Activated T-helper 17 cell treated with anti-CD3 and anti-CD28 coated beads, Interleukin-2, amount 50 U/mL, for 72 hours (primary cell): ENCODE results near the gene GRIK3. TPM values are rescaled to one million over a fixed set of nuclear protein-coding genes. Genes with fewer than 3 reads are reported as not detected.
"Not testable (repeated sequence)": the region's sequence is repeated elsewhere in the genome, so short reads cannot be mapped to it uniquely, and the experiment has no call there.

Experiments used
- ATAC-seq: fragments of 150-1000 bp; cut with Tn5 transposase; replicated peaks from 2 replicates; pipeline ENCODE4 v1.10.0; 2021; ENCODE audit warnings: mild to moderate bottlenecking, moderate library complexity
- H3K27ac Mint-ChIP-seq: one replicate; pipeline ENCODE4 v1.8.0; 2022; ENCODE audit warnings: mixed read lengths
- H3K27me3 Mint-ChIP-seq: one replicate; pipeline ENCODE4 v1.8.0; 2022; ENCODE audit warnings: mixed read lengths
- H3K36me3 Mint-ChIP-seq: one replicate; pipeline ENCODE4 v1.8.0; 2022; ENCODE audit warnings: low read depth, mild to moderate bottlenecking, mixed read lengths
- H3K4me1 Mint-ChIP-seq: one replicate; pipeline ENCODE4 v1.8.0; 2022; ENCODE audit warnings: mixed read lengths
- H3K4me3 Mint-ChIP-seq: one replicate; pipeline ENCODE4 v1.8.0; 2022; ENCODE audit warnings: mild to moderate bottlenecking, mixed read lengths
- H3K9me3 Mint-ChIP-seq: one replicate; pipeline ENCODE4 v1.8.0; 2022; ENCODE audit warnings: mixed read lengths
- total RNA-seq, 2 donors: library from RNA; stranded (reverse); gene quantifications; one replicate each; pipeline ENCODE4 v1.2.3, GENCODE V29; 2022

GRIK3 gene
- total RNA-seq, 2 donors from 2014 or later = not detected

DNA sequence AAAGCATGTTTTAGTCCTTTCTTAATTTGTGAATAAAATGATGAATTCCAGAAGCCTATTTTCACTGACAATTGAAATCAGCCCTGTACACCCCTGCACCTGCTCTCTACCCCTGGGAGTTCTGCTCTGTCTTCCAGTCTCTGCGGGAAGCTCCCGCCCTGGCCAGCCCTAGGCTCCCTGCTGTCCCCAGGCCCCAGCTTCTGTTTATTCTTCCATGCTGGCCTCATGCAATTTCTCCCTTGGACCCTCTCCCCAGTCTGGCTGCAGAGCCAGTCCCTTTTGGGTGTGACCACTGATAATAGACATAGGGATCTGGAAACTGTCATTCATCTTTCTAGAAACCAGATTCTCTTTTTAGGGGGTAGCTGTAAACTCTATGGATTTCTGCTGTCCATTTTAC lies 258.6 kb downstream of the GRIK3 start:
- Mint-ChIP-seq H3K4me3 (no peak overlapping the region), H3K36me3 (no peaks in the 10 kb centered on the region), H3K4me1 (no peaks in the 10 kb centered on the region), H3K27ac (no peak overlapping the region), H3K9me3 (no peaks in the 10 kb centered on the region), H3K27me3 (peaks cover 23% of the 10 kb centered on the region)
- no peak for ATAC-seq

DNA sequence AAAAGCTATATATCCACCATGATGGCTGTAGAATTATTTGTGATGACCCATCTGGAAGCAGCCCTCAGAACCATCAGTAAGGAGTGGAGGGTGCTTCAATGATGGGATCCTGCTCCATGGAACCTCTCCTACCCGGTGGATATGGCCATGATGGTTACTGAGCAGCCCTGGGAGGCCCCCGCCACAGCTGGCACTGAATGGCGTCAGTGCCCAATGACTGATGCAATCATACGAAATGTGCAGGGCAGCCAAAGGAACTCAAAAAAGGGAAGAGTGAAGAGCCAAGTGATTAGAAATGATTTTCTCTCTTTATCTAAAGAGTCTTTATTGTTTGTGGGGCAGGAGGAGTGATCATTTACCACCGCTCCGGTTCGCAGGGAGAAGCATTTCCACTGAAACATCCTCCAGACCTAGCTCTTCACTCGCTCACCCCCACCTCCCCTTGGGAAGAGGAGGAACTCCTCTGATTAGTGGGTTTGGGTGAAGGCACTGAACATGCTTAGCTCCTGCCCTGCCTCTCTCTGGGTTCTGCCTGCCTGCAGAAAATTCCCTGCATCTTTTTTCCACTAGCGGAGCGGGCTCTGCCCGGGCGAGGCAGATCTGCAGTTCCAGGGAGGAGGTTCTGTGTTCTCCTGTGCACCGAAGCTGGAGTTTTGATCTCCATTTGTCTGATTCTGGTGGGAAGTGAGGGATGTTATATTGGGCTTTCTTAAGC lies 260.3 kb downstream of the GRIK3 start:
- ATAC-seq = no peak
- no peaks in the 10 kb centered on the region for H3K36me3 Mint-ChIP-seq
- peaks cover 34% of the 10 kb centered on the region for H3K27me3 Mint-ChIP-seq
- no peak overlapping the region for H3K4me3 Mint-ChIP-seq
- H3K9me3 Mint-ChIP-seq = no peaks in the 10 kb centered on the region
- no peak overlapping the region for H3K27ac Mint-ChIP-seq
- H3K4me1 Mint-ChIP-seq = no peaks in the 10 kb centered on the region

DNA sequence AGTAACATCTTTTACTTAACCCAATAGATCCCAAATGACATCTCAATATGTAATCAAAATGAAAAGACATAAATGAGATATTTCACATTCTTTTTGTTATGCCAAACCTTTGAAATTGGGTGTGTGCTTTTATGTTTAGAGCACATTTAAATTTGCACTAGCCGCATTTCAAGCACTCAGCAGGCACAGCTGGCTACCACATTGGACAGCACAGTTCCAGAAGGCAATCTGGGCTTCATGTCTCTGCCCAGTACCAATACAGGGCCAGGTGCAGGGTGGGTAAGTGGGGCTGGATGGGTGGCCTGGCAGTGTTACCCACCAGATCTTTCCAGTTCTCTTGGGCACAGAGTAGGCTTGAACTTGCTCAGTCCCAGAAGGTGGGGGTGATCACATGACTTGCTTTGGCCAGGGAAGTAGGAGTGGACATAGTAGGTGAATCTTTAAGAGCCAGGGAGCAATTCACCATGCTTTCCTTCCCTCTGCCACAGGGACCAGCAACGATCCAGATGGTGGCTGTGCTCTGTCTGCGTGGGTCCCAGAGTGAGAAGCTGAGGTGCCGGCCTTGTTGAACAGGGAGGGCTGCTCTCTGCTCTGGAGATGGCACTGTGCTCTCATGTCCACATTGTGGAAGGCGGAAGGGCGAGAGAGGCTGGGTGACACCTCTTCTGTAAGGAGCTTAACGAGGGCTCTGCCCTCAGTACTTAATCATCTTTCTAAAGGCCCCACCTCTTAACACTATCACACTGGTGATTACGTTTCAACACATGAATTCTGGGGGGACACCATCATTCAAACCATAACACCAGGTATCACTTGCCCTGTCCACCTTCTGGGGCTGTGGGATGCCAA lies 261.4 kb downstream of the GRIK3 start:
- Mint-ChIP-seq H3K27me3 (peaks cover 36% of the 10 kb centered on the region), H3K36me3 (no peaks in the 10 kb centered on the region), H3K4me3 (no peak overlapping the region), H3K27ac (no peak overlapping the region), H3K4me1 (no peaks in the 10 kb centered on the region), H3K9me3 (no peaks in the 10 kb centered on the region)
- no peak for ATAC-seq

DNA sequence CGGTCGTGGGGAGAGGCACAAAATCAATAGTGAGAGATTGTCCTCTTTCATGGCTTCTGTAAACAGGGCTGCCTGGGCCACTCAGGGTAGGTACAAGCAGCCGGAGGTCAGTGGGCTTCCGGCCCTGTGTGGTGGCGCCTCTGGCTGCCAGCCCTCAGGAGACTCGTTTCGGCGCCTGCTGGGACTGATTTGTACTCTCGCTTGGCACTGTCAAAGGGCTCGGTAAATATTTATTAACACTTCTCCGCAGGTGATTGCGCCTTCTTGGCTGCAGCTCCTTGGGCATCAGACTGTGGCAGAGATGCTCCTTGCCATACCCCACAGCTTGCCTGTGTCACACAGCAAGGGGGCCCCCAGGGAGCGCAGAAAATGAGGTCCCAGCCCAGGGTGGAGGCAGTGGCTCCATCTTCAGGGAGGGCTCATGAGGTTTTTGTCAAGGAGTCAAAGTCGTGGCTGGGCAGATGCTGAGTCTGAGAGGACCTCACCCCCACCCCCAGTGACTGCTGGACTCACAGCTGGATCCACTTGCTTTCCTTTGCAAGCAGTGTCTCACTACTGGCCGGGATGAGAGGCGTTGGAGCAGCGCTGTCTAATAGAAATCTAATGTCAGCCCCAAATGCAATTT lies 262.5 kb downstream of the GRIK3 start:
- Mint-ChIP-seq H3K36me3 (no peaks in the 10 kb centered on the region), H3K27ac (no peak overlapping the region), H3K27me3 (peaks cover 36% of the 10 kb centered on the region), H3K9me3 (no peaks in the 10 kb centered on the region), H3K4me3 (no peak overlapping the region), H3K4me1 (no peaks in the 10 kb centered on the region)
- no peak for ATAC-seq

DNA sequence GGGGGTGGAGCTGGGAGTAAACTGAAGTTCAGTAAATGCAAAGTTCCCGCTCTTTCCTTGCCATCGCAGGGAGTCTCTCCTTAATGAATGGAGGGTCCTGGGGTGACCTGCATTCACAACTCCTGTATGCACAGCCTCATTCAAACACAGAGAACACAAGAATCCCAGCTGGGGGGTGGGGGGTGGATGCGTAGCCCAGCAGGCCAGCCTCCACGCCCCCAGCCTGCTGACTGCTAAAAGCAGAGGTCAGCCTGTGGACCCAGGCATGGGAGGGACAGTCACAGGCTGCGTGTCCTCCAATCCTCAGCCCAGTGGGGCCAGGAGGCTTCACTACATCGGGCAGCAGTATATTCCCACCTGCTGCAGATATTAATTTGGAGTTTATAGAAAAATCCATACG lies 263.1 kb downstream of the GRIK3 start:
- Mint-ChIP-seq H3K27me3 (peaks cover 32% of the 10 kb centered on the region), H3K27ac (no peak overlapping the region), H3K9me3 (no peaks in the 10 kb centered on the region), H3K4me3 (no peak overlapping the region), H3K36me3 (no peaks in the 10 kb centered on the region), H3K4me1 (no peaks in the 10 kb centered on the region)
- ATAC-seq = no peak

DNA sequence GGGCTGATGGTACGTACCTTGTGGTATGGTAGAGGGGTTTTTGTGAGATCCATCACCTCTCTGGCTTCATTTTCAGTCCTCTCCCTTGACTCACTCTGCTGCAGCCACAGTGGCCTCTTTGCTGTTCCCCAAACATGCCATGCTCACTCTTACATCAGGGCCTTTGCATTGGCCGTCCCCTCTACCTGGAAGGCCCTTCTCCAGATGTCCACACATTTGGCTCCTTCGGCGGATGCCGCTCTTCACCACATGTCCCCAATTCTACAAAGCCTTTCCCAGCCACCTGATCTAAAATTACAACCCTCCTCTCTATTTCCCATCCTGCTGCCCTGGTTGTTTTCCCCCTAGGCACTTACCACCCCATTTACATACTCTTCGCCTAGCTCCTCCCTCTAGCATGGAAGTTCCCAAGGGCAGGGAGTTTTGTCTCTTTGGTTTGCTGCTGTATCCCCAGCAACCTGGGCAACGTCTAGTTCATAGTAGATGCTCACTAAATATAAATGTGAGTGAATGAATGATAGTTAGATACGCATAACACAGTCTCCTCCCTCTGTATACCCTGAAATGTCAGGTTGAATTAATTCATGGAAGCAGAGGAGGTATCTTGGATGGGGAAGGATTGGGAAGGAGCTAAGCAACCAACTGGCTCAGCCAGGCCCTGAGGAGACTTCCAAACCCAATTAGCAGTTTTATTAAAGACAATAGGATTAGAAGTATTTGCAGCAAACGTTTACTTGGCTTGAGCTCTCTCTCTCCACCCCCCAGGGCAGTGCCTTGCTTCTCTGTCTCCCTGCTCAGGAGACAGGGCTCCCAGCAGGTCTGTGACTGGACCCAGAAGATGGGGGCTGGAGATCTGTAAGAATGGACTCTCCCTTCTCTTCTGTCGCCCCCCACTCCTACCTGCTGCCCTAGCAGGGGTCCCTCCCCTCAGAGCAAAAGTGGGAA lies 264.2 kb downstream of the GRIK3 start:
- Mint-ChIP-seq H3K27ac (no peak overlapping the region), H3K4me3 (no peak overlapping the region), H3K4me1 (no peaks in the 10 kb centered on the region), H3K36me3 (no peaks in the 10 kb centered on the region), H3K9me3 (no peaks in the 10 kb centered on the region), H3K27me3 (peaks cover 25% of the 10 kb centered on the region)
- ATAC-seq = no peak

DNA sequence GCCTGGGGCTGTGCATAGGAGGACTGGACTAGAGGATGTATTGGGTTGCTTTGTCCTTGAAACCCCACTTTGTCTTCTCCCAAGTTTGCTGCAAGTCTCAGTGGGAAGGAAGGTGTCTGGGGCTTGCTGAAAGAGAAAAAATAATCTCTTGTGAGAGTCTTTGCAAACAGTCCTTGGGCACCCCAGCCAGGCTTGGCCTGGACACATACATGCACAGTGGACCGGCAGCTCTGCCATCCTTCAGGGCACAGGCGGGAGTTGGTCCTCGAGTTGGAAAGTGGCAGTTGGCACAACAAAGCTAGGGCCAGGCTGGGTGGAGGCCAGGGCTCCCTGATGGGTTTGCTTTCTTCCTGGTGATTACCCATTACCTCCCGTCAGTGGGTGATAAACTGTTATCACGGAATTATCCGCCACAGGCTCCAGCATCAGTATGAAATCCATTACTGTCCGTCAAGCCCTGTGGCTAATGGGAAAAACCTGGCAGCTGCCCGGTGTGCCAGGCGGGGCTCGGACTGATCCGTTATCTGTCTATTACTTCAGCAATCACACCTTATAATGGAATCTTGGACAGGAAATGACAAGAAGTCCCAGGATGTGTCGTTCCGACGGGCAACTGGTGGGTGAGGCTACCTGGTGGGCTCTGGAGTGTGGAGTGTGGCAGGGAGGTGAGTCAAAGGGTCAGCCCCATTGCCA lies 265.7 kb downstream of the GRIK3 start:
- no peaks in the 10 kb centered on the region for H3K4me1 Mint-ChIP-seq
- no peak for ATAC-seq
- no peaks in the 10 kb centered on the region for H3K9me3 Mint-ChIP-seq
- peaks cover 22% of the 10 kb centered on the region for H3K27me3 Mint-ChIP-seq
- no peak overlapping the region for H3K4me3 Mint-ChIP-seq
- no peak overlapping the region for H3K27ac Mint-ChIP-seq
- no peaks in the 10 kb centered on the region for H3K36me3 Mint-ChIP-seq

DNA sequence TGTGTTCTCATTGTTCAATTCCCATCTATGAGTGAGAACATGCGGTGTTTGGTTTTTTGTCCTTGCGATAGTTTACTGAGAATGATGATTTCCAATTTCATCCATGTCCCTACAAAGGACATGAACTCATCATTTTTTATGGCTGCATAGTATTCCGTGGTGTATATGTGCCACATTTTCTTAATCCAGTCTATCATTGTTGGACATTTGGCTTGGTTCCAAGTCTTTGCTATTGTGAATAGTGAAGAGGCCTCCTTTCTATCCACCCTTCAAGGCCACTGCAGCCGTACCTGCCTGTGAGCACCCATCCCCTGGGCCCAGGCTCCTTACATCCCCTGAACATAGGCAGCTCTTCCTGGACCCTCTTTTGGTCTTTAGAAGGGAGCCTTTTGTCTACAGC lies 266.9 kb downstream of the GRIK3 start:
- not testable (repeated sequence) for H3K9me3 Mint-ChIP-seq, H3K4me3 Mint-ChIP-seq, ATAC-seq, H3K27ac Mint-ChIP-seq, H3K4me1 Mint-ChIP-seq, H3K36me3 Mint-ChIP-seq
- peaks cover 17% of the 10 kb centered on the region for H3K27me3 Mint-ChIP-seq

DNA sequence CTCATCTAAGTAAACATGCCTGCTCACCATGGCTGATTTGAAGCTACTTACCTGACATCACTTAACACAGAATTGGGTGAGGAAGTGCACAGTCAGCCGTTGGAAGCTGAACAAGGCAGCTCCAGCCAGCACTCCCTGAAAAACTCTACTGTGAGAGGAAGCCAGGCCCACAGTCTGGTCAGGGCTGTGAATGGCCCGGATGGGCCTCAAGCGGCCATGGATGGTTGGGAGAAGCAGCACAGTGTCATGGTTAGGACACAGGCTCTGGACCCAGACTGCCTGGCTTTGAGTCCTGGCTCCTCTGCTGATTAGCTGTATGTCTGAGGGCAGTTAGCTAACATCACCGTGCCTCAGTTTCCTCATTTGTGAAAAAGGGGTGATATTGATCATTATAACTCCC lies 267.8 kb downstream of the GRIK3 start:
- Mint-ChIP-seq H3K4me3 (no peak overlapping the region), H3K27ac (no peak overlapping the region), H3K9me3 (no peaks in the 10 kb centered on the region), H3K4me1 (no peaks in the 10 kb centered on the region), H3K27me3 (peaks cover 17% of the 10 kb centered on the region), H3K36me3 (no peaks in the 10 kb centered on the region)
- no peak for ATAC-seq

DNA sequence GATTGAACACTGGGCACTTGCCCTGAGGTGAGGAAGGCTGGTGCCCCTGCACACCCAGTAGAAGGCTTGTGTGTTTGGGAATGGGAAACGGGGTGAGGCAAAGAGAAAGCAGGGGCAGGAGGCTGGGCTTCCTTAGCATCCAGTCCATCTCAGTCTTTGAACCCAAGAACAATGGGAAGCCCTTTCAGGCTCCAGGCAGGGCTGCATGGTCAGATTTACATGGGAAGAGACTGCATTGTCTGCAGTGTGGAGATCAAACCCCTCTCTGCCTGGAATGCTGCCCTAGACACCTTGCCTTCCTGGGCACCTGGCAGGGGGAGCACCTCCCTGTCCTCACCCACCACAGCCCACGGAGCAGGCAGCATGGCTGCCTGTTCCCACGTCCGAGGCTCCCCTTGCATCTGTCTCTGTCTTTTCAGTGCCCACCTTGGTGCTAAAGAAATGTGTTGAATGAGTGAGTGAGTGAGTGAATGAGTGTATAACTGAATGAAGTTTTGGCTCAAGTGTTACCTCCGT lies 268.5 kb downstream of the GRIK3 start:
- no peak overlapping the region for H3K4me3 Mint-ChIP-seq
- no peak for ATAC-seq
- H3K4me1 Mint-ChIP-seq = no peaks in the 10 kb centered on the region
- no peaks in the 10 kb centered on the region for H3K9me3 Mint-ChIP-seq
- H3K27ac Mint-ChIP-seq = no peak overlapping the region
- no peaks in the 10 kb centered on the region for H3K36me3 Mint-ChIP-seq
- peaks cover 14% of the 10 kb centered on the region for H3K27me3 Mint-ChIP-seq

DNA sequence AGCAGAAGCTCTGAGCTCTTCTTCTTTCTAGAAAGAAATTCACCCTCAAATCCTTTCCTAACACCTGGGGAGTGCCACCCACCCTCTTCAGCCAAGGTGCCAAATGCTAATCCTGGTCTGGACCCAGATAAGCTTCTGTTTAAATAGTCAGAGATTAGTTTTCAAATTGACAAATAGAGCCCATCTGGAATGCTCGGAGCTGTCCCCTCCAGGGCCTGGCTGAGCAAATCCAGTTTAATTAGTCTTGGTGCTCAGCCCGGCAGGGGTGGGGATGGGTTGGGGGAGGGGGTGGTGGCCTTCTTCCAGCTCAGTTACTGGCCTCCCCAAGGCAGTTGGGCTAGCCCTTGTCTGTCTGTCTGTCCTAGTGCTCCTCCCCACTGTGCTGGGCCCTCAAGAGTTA lies 269.5 kb downstream of the GRIK3 start:
- no peaks in the 10 kb centered on the region for H3K9me3 Mint-ChIP-seq
- no peak overlapping the region for H3K4me3 Mint-ChIP-seq
- no peaks in the 10 kb centered on the region for H3K36me3 Mint-ChIP-seq
- no peak for ATAC-seq
- H3K4me1 Mint-ChIP-seq = no peaks in the 10 kb centered on the region
- peaks cover 7% of the 10 kb centered on the region for H3K27me3 Mint-ChIP-seq
- H3K27ac Mint-ChIP-seq = no peak overlapping the region

DNA sequence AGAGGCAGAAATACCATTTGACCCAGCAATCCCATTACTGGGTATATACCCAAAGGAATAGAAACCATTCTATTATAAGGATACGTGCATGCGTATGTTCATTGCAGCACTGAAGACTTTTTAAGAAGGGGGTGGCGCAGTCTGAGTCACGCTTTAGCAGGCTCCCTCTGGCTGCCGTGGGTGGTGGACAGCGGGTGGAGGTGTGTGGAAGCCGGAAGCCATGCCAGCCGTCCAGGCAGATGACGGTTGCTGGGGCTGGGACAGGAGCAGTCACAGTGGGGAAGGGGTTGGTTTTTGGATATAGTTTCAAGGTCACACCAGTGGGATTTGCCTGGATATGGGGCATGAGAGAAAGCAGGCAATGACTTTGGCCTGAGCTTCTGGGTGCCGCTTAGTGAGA lies 270.5 kb downstream of the GRIK3 start:
- H3K27ac Mint-ChIP-seq = no peak overlapping the region
- no peaks in the 10 kb centered on the region for H3K36me3 Mint-ChIP-seq
- H3K4me1 Mint-ChIP-seq = no peaks in the 10 kb centered on the region
- no peak overlapping the region for H3K4me3 Mint-ChIP-seq
- H3K27me3 Mint-ChIP-seq = no peaks in the 10 kb centered on the region
- no peak for ATAC-seq
- no peaks in the 10 kb centered on the region for H3K9me3 Mint-ChIP-seq

DNA sequence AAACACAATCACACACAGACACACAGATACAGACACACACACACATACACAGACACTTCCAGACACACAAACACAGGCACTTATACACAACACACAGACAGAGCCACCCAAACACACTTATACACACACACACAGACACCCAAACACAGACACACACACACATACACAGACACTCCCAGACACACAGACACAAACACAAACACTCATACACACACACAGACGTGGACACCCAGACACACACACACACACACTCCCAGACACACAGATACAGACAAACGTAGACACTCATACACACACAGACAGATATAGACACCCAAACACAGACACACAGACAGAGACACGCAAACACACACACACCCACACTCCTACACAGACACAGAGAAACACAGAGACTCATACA lies 272.1 kb downstream of the GRIK3 start:
- no peak for ATAC-seq
- Mint-ChIP-seq H3K27me3 (no peaks in the 10 kb centered on the region), H3K4me1 (no peaks in the 10 kb centered on the region), H3K27ac (no peak overlapping the region), H3K4me3 (no peak overlapping the region), H3K9me3 (no peaks in the 10 kb centered on the region), H3K36me3 (no peaks in the 10 kb centered on the region)
